ENCODE measurements around the gene MIEF2. TPM values are rescaled to one million over a fixed set of nuclear protein-coding genes. Genes with fewer than 3 reads are reported as not detected.

MIEF2 gene
- polyA plus RNA-seq, 3 donors, result 3.5 to 6.1 (median 4.9) TPM

- H3K4me3 Mint-ChIP-seq, result no peak overlapping the region
- H3K36me3 Mint-ChIP-seq, result peaks cover 6 to 11% of the 10 kb centered on the region in 2 donors
- Histone ChIP-seq H3K36me3 (replicated peaks in 1 of 2; ENCODE audit: control insufficient read depth in 1 of 2, insufficient read depth in 2 of 2, low read length in 2 of 2) (peaks cover 4 to 7% of the 10 kb centered on the region in 2 donors), H3K4me1 (ENCODE audit: control insufficient read depth in 1 of 2, insufficient read depth in 2 of 2, low read length in 2 of 2) (peaks cover 13 to 17% of the 10 kb centered on the region in 2 donors), H4K20me1 (ENCODE audit: insufficient read depth, low read length) (peaks cover 3% of the 10 kb centered on the region), H3K79me2 (ENCODE audit: insufficient read depth, low read length) (no peaks in the 10 kb centered on the region), H3K4me2 (replicated peaks; ENCODE audit: extremely low read depth, low read length, poor library complexity, severe bottlenecking) (no peak overlapping the region), H3K27me3 (ENCODE audit: control insufficient read depth in 2 of 2, insufficient read depth in 2 of 2, low read length in 2 of 2) (no peaks in the 10 kb centered on the region), H3K9ac (ENCODE audit: insufficient read depth, low read length, poor library complexity, severe bottlenecking) (no peak overlapping the region), H3K9me3 (replicated peaks in 1 of 2; ENCODE audit: control insufficient read depth in 1 of 2, insufficient read depth in 1 of 2, low read length in 2 of 2) (no peaks in the 10 kb centered on the region), H3K4me3 (replicated peaks in 1 of 3; ENCODE audit: low read depth in 2 of 3, low read length in 3 of 3) (no peak overlapping the region), H2AFZ (ENCODE audit: insufficient read depth, low read depth, low read length, poor library complexity, severe bottlenecking) (no peak overlapping the region), H3K27ac (ENCODE audit: low read depth in 1 of 2, low read length in 2 of 2) (no peak overlapping the region)
- WGBS (ENCODE audit: insufficient coverage), result 95% methylated on average over 8 of the region's 10 CpGs
- peaks cover 23% of the 10 kb centered on the region for H3K4me1 Mint-ChIP-seq
- TF ChIP-seq, protein P1, sequence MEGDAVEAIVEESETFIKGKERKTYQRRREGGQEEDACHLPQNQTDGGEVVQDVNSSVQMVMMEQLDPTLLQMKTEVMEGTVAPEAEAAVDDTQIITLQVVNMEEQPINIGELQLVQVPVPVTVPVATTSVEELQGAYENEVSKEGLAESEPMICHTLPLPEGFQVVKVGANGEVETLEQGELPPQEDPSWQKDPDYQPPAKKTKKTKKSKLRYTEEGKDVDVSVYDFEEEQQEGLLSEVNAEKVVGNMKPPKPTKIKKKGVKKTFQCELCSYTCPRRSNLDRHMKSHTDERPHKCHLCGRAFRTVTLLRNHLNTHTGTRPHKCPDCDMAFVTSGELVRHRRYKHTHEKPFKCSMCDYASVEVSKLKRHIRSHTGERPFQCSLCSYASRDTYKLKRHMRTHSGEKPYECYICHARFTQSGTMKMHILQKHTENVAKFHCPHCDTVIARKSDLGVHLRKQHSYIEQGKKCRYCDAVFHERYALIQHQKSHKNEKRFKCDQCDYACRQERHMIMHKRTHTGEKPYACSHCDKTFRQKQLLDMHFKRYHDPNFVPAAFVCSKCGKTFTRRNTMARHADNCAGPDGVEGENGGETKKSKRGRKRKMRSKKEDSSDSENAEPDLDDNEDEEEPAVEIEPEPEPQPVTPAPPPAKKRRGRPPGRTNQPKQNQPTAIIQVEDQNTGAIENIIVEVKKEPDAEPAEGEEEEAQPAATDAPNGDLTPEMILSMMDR (IDR thresholded peaks at IDR 0.05), result no peak
- DNase-seq, result no peak
- peaks cover 3 to 7% (median 5%) of the 10 kb centered on the region in 3 donors for H3K27me3 Mint-ChIP-seq (ENCODE audit: low read depth in 3 of 3)
- no peak overlapping the region for H3K27ac Mint-ChIP-seq
- intact Hi-C loops (cut with micrococcal nuclease), result no loop called here
- peaks cover 0 to 2% (median 0%) of the 10 kb centered on the region in 7 donors for H3K9me3 Mint-ChIP-seq
Observed at GRCh38 chr17:18228176-18228682, 32.2 kb upstream of the MIEF2 start.

DNA sequence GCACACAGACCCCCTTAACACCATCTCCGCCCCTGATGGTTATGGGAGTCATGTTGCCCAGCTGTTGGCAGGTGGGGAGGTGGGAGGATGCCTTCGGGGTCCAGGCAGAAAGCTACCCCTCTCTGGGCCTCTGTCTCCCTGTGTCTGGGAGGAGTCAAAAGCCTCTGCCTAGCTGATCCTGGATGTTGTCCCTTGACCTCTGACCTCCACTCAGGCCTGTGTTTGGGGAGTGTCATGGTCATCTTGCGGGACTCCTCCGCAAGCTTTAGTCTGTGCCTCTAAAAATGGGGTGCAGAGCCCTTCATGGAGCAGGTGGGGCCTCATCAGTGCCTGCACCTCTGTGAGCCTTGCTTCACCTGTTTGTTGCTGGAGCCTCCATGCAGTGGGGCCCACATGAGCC is 31.2 kb upstream of the MIEF2 start:
- Histone ChIP-seq H3K79me2 (ENCODE audit: insufficient read depth, low read length) (no peaks in the 10 kb centered on the region), H3K4me2 (replicated peaks; ENCODE audit: extremely low read depth, low read length, poor library complexity, severe bottlenecking) (no peak overlapping the region), H3K9ac (ENCODE audit: insufficient read depth, low read length, poor library complexity, severe bottlenecking) (no peak overlapping the region), H3K27ac (ENCODE audit: low read depth in 1 of 2, low read length in 2 of 2) (no peak overlapping the region), H3K4me3 (replicated peaks in 1 of 3; ENCODE audit: low read depth in 2 of 3, low read length in 3 of 3) (no peak overlapping the region), H3K4me1 (ENCODE audit: control insufficient read depth in 1 of 2, insufficient read depth in 2 of 2, low read length in 2 of 2) (peaks cover 13 to 17% of the 10 kb centered on the region in 2 donors), H3K27me3 (ENCODE audit: control insufficient read depth in 2 of 2, insufficient read depth in 2 of 2, low read length in 2 of 2) (no peaks in the 10 kb centered on the region), H4K20me1 (ENCODE audit: insufficient read depth, low read length) (peaks cover 3% of the 10 kb centered on the region), H3K9me3 (replicated peaks in 1 of 2; ENCODE audit: control insufficient read depth in 1 of 2, insufficient read depth in 1 of 2, low read length in 2 of 2) (no peaks in the 10 kb centered on the region), H2AFZ (ENCODE audit: insufficient read depth, low read depth, low read length, poor library complexity, severe bottlenecking) (no peak overlapping the region), H3K36me3 (replicated peaks in 1 of 2; ENCODE audit: control insufficient read depth in 1 of 2, insufficient read depth in 2 of 2, low read length in 2 of 2) (peaks cover 9 to 17% of the 10 kb centered on the region in 2 donors)
- no peak for DNase-seq
- Mint-ChIP-seq H3K36me3 (peaks cover 8 to 21% of the 10 kb centered on the region in 2 donors), H3K27me3 (ENCODE audit: low read depth in 3 of 3) (peaks cover 3 to 7% (median 5%) of the 10 kb centered on the region in 3 donors), H3K9me3 (peaks cover 0 to 2% (median 0%) of the 10 kb centered on the region in 7 donors), H3K4me1 (peaks cover 23% of the 10 kb centered on the region), H3K4me3 (no peak overlapping the region), H3K27ac (no peak overlapping the region)
- intact Hi-C loops (cut with micrococcal nuclease), result no loop called here
- WGBS (ENCODE audit: insufficient coverage), result 96% methylated on average over 3 of the region's 4 CpGs
- TF ChIP-seq, protein P1 (IDR thresholded peaks at IDR 0.05), result no peak
